OCI-LY1 (cell line): Measurements from ENCODE around the gene SMLR1.

Source experiments
- H2AFZ ChIP-seq: fragments of 200-600 bp; sonication (generic), shearing (Covaris generic); 2 replicates; pipeline ENCODE4 v1.6.0; 2014; ENCODE audit warnings: antibody characterized with exemption, mild to moderate bottlenecking, low read length
- H3F3A ChIP-seq: fragments of 200-600 bp; sonication (generic), shearing (Covaris generic); 2 replicates; pipeline ENCODE4 v1.6.0; 2014; ENCODE audit warnings: mild to moderate bottlenecking, antibody characterized with exemption, low read length, moderate library complexity; ENCODE audit not compliant: insufficient read depth
- H3K27ac ChIP-seq: fragments of 200-600 bp; sonication (generic); 2 replicates; pipeline ENCODE4 v1.5.1; 2014; ENCODE audit warnings: low read length, mixed run types, mild to moderate bottlenecking, low read depth; ENCODE audit not compliant: poor library complexity, severe bottlenecking
- H3K27me3 ChIP-seq: fragments of 200-600 bp; sonication (generic); 2 replicates; pipeline ENCODE4 v1.6.0; 2014; ENCODE audit warnings: antibody characterized with exemption, mild to moderate bottlenecking, low read length, moderate library complexity; ENCODE audit not compliant: insufficient read depth
- H3K36me3 ChIP-seq: fragments of 200-600 bp; sonication (generic); 2 replicates; pipeline ENCODE4 v1.6.1; 2014; ENCODE audit warnings: mild to moderate bottlenecking, antibody characterized with exemption, low read length, moderate library complexity, mixed read lengths; ENCODE audit not compliant: insufficient read depth
- H3K4me1 ChIP-seq: fragments of 200-600 bp; sonication (generic); 2 replicates; pipeline ENCODE4 v1.5.1; 2014; ENCODE audit warnings: mild to moderate bottlenecking, low read length, moderate library complexity; ENCODE audit not compliant: insufficient read depth, severe bottlenecking
- H3K4me2 ChIP-seq: fragments of 200-600 bp; sonication (generic), shearing (Covaris generic); 2 replicates; pipeline ENCODE4 v1.6.1; 2014; ENCODE audit warnings: low read length
- H3K4me3 ChIP-seq: fragments of 200-600 bp; sonication (generic); 2 replicates; pipeline ENCODE4 v1.5.1; 2014; ENCODE audit warnings: low read length, low read depth, mild to moderate bottlenecking, mixed read lengths; ENCODE audit not compliant: poor library complexity, severe bottlenecking
- H3K79me2 ChIP-seq: fragments of 200-600 bp; shearing (Covaris generic); 2 replicates; pipeline ENCODE4 v1.6.1; 2016; ENCODE audit warnings: mixed run types, low read length, mixed read lengths; ENCODE audit not compliant: insufficient read depth
- H3K9ac ChIP-seq: fragments of 200-600 bp; sonication (generic), shearing (Covaris generic); 2 replicates; pipeline ENCODE4 v1.6.1; 2014; ENCODE audit warnings: mild to moderate bottlenecking, low read length, mixed read lengths
- H3K9me2 ChIP-seq: fragments of 200-600 bp; sonication (generic), shearing (Covaris generic); 2 replicates; pipeline ENCODE4 v1.6.1; 2014; ENCODE audit warnings: low read depth, mild to moderate bottlenecking, low read length, mixed read lengths
- H3K9me3 ChIP-seq: fragments of 200-600 bp; shearing (Covaris generic); 2 replicates; pipeline ENCODE4 v1.6.1; 2014; ENCODE audit warnings: low read length, mixed read lengths
- H4K20me1 ChIP-seq: fragments of 200-600 bp; sonication (generic), shearing (Covaris generic); 2 replicates; pipeline ENCODE4 v1.6.0; 2016; ENCODE audit warnings: mild to moderate bottlenecking, low read length; ENCODE audit not compliant: insufficient read depth
- EZH2 ChIP-seq: fragments of 200-600 bp; sonication (generic), shearing (Covaris generic); IDR thresholded peaks from 2 replicates; pipeline ENCODE4 v1.8.0; 2017; ENCODE audit warnings: borderline replicate concordance, mixed run types, mild to moderate bottlenecking, antibody characterized with exemption, low read length, moderate library complexity, mixed read lengths
- TF ChIP-seq, protein P1 (sequence below): fragments of 200-600 bp; sonication (generic), shearing (Covaris generic); IDR thresholded peaks from 2 replicates; pipeline ENCODE4 v1.5.1; 2017; ENCODE audit warnings: mild to moderate bottlenecking, antibody characterized with exemption, low read length, moderate library complexity, mixed read lengths

Gene SMLR1

GRCh38 chr6:130831607-130832006 is 4.4 kb downstream of the SMLR1 start:
- Histone ChIP-seq H3K27ac (no peak overlapping the region), H3K9ac (no peak overlapping the region), H3F3A (no peaks in the 10 kb centered on the region), H3K9me3 (no peaks in the 10 kb centered on the region), H3K4me2 (no peak overlapping the region), H3K36me3 (no peaks in the 10 kb centered on the region), H4K20me1 (no peaks in the 10 kb centered on the region), H3K27me3 (no peaks in the 10 kb centered on the region), H3K9me2 (no peaks in the 10 kb centered on the region), H3K4me3 (no peak overlapping the region), H2AFZ (no peak overlapping the region), H3K4me1 (no peaks in the 10 kb centered on the region), H3K79me2 (no peaks in the 10 kb centered on the region)
- no peak for TF ChIP-seq EZH2
- TF ChIP-seq, protein P1, sequence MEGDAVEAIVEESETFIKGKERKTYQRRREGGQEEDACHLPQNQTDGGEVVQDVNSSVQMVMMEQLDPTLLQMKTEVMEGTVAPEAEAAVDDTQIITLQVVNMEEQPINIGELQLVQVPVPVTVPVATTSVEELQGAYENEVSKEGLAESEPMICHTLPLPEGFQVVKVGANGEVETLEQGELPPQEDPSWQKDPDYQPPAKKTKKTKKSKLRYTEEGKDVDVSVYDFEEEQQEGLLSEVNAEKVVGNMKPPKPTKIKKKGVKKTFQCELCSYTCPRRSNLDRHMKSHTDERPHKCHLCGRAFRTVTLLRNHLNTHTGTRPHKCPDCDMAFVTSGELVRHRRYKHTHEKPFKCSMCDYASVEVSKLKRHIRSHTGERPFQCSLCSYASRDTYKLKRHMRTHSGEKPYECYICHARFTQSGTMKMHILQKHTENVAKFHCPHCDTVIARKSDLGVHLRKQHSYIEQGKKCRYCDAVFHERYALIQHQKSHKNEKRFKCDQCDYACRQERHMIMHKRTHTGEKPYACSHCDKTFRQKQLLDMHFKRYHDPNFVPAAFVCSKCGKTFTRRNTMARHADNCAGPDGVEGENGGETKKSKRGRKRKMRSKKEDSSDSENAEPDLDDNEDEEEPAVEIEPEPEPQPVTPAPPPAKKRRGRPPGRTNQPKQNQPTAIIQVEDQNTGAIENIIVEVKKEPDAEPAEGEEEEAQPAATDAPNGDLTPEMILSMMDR: no peak

GRCh38 chr6:130833569-130833968 is 6.4 kb downstream of the SMLR1 start:
- H3K9me3 ChIP-seq: no peaks in the 10 kb centered on the region
- H2AFZ ChIP-seq: no peak overlapping the region
- no peak for TF ChIP-seq EZH2
- TF ChIP-seq, protein P1: no peak
- no peaks in the 10 kb centered on the region for H3K9me2 ChIP-seq
- H4K20me1 ChIP-seq: no peaks in the 10 kb centered on the region
- no peak overlapping the region for H3K4me3 ChIP-seq
- no peaks in the 10 kb centered on the region for H3K4me1 ChIP-seq
- no peaks in the 10 kb centered on the region for H3K27me3 ChIP-seq
- no peak overlapping the region for H3K4me2 ChIP-seq
- H3K9ac ChIP-seq: no peak overlapping the region
- H3F3A ChIP-seq: no peaks in the 10 kb centered on the region
- no peaks in the 10 kb centered on the region for H3K79me2 ChIP-seq
- H3K36me3 ChIP-seq: no peaks in the 10 kb centered on the region
- no peak overlapping the region for H3K27ac ChIP-seq

GRCh38 chr6:130834482-130835251 is 7.5 kb downstream of the SMLR1 start:
- TF ChIP-seq, protein P1: no peak
- no peak for TF ChIP-seq EZH2
- Histone ChIP-seq H2AFZ (no peak overlapping the region), H3K27me3 (no peaks in the 10 kb centered on the region), H3K4me3 (no peak overlapping the region), H3K4me1 (no peaks in the 10 kb centered on the region), H3K27ac (no peak overlapping the region), H3K79me2 (no peaks in the 10 kb centered on the region), H3K9me2 (no peaks in the 10 kb centered on the region), H4K20me1 (no peaks in the 10 kb centered on the region), H3K36me3 (no peaks in the 10 kb centered on the region), H3K4me2 (no peak overlapping the region), H3K9ac (no peak overlapping the region), H3K9me3 (no peaks in the 10 kb centered on the region), H3F3A (no peaks in the 10 kb centered on the region)
